GM18951 (cell line): ENCODE results near the gene TMEM190.

ENCODE experiments used
- POLR2A ChIP-seq: IDR thresholded peaks from 4 replicates; pipeline ENCODE4 v1.6.1; 2011; ENCODE audit warnings: mild to moderate bottlenecking; ENCODE audit not compliant: insufficient read length, insufficient read depth; ENCODE audit errors: extremely low read depth
- in situ Hi-C: fragments of 300-500 bp; cut with MboI; formaldehyde crosslinking; loops from one replicate; pipeline ENCODE4 v1.12.0; 2022; ENCODE audit warnings: low sequenced_read_pairs, mixed read lengths, inconsistent platforms; ENCODE audit not compliant: unreplicated experiment

Gene TMEM190

DNA sequence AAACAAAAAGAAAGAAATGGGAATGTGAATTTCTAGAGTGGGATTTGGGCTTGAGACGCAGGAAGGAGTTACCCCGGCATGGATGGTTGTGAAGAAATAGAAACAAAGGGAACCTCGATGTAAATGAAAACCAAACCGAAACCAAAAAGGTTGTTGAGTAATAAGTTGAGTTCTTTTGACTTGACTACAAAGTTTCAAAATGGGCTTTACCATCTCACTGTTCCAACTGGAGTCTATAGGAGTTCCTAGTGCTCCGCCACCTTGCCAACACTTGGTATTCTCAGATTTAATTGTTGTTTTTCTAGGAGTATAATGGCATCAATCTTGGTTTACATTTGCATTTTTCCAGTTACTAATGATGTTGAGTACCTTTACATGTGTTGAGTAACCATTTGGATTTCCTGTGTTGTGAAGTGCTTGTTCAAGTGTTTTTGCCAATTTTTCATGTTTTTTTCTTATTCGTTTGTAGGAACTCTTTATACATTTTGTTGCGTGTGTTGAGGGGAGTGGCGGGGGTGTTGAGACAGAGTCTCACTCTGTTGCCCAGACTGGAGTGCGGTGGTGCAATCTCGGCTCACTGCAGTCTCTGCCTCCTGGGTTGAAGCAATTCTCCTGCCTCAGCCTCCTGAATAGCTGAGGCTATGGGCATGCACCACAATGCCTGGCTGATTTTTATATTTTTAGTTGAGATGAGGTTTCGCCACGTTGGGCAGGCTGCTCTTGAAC, 21.7 kb downstream of the TMEM190 start:
- in situ Hi-C loops = no loop called here
- TF ChIP-seq POLR2A = no peak

DNA sequence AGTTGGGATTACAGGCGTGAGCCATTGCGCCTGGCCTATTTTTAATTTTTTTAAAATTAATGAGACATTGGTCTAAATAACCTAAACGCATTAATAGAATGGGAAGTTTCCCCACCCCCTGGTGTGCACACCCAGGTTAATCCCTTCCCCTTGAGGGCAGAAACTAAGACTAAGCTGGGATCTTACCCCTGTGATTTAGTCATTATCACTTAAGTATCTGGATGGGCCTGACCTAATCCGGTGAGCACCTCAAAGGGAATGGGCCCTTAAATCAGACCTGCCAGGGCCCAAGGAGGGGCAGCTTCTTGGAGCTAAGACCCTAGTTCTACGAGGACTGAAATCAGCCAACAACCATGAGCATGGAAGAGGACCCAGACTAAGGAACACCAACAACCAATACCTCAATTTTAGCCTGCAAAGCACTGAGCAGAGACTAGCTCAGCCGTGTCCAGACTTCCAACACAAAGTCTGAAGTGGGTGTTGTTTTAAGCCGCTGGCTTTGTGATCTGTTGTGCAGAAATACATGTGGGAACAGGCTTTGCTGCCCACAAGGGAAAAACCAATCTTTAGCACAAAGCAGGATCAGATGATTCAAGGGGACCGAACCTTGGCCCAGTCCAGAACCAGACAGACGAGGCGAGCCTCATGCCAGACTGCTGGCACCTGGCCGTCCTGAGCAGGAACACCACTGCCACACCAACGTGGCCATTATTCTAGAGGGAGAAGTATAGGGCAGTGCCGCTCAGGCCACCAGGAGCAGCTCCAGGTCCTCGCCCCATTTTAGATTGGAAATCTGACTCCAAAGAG, 23.9 kb downstream of the TMEM190 start:
- peak; percentile 4 for TF ChIP-seq POLR2A
- in situ Hi-C loops = loop anchor here (25.0 kb wide), 1 partner anchor 513 kb away; no protein-coding TSS in a partner anchor

DNA sequence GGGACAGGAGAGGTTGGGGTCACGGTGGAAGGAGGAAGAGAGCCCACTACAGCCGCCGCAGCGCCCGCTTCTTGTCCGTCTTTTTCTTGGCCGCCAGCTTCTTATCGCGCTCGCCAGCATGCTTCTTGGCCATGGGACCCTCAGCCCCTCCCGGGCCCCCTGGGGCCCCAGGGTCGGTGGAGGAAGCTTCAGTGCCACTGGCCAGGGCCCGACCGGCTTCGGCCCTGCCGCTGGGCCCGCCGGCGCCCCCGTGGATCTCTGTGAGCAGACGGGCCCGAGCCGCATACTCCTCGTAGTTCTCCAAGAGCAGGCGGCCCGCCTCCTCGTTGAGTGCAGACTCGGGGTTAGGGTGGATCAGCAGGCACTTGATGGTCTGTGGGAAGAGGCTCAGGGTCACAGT, 24.8 kb downstream of the TMEM190 start:
- in situ Hi-C loops = loop anchor here (25.0 kb wide), 1 partner anchor 514 kb away; no protein-coding TSS in a partner anchor

DNA sequence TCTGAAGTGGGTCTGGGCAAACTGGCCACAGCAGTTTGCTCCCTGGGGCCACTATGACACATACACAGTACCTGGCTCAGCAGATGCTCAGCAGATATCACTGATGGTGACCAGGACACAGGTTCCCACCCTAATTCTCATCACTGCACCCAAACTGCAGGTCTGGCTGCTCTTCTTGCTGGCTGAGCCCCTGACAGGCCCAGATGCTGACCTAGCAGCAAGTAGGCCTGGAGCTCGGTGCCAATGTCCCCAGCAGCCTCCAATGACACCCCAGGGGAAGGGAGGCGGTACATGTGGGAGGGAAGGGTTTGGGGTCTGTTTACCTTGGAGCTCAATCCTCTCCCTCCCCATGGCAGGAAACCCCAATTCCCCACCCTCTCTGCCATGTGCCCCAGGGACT, 25.9 kb downstream of the TMEM190 start:
- TF ChIP-seq POLR2A = no peak
- in situ Hi-C loops = loop anchor here (25.0 kb wide), 1 partner anchor 515 kb away; no protein-coding TSS in a partner anchor

DNA sequence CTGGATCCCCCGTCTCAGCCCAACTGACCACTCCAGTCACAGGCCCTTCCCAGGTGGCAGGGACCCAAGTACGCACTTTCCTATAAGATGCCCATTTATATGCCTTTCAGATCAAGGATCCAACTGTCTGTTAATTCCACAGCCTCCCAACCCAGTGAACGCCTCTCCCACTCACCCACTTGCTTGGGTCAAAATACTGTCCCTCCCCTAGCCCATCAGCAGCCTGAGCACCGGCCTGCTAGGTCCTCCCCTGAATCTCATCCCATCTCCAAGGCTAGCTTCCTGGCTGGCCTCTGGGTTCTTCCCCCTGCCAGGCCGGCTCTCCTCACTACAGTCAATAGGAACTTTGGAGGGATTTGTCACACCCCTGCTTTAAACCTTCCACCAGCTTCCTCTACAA, 29.0 kb downstream of the TMEM190 start:
- in situ Hi-C loops = loop anchor here (25.0 kb wide), 1 partner anchor 518 kb away; no protein-coding TSS in a partner anchor
- no peak for TF ChIP-seq POLR2A

DNA sequence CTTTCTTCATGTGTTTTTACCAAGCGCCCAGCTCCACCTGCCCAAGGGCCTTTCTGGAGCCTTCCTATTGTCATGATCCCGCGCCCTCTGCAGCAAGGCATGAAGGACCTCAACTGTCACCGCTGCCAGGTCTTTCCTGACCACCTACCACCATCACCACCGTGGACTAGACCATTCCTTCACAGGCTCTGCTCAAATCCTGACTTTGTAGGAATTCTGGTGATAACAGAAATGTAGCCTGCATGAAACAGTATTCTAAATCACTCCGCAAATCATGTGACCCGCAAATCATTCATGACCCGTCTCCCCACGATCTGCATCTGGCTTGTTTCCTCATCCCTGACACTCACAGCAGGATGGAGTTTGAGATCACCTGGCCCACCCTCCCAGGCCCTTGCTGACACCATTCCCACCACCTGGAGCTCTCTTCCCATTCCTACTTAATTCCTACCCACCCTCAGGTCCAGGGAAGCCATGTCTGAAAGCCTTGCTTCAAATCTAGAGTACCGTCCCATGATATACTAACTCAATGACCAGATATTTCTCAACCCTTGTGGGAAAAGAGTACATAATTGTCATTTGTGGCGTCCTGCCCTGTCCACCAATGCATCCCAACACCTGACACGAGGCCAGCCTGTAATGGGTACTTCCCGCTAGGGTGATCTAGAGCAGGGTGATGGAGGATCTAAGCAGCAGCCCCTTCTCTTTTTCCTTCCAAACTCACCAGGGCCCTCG, 29.6 kb downstream of the TMEM190 start:
- in situ Hi-C loops = loop anchor here (25.0 kb wide), 1 partner anchor 519 kb away; no protein-coding TSS in a partner anchor
- no peak for TF ChIP-seq POLR2A

GRCh38 chr19:55406826-55407549, 30.4 kb downstream of the TMEM190 start:
- TF ChIP-seq POLR2A = no peak
- in situ Hi-C loops = loop anchor here (25.0 kb wide), 1 partner anchor 520 kb away; no protein-coding TSS in a partner anchor

DNA sequence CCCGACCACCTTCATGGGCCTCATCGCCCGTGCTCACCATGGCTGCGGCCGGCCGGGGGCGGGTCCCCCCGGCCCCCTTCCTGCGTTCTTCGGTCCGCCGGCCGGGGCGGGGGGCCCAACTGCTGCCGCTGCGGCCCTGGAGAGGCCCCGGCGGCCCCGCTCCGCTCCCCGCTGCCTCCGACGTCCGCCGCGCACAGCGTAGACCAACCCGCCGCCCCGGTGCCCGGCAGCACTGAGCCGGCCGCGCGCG, 30.8 kb downstream of the TMEM190 start, which contains the start of gene UBE2S:
TSS of gene UBE2S (minus strand) at position 239 of the 250 bp plus-strand sequence. CDS start at position 40, 199 bp downstream.
- TF ChIP-seq POLR2A = peak; percentile 100
- in situ Hi-C loops = loop anchor here (25.0 kb wide), 1 partner anchor 520 kb away; no protein-coding TSS in a partner anchor

GRCh38 chr19:55407800-55408532, 31.3 kb downstream of the TMEM190 start:
- in situ Hi-C loops = loop anchor here (25.0 kb wide), 1 partner anchor 521 kb away; no protein-coding TSS in a partner anchor
- TF ChIP-seq POLR2A = peak; percentile 31

- TF ChIP-seq POLR2A = no peak
- in situ Hi-C loops = loop anchor here (25.0 kb wide), 1 partner anchor 521 kb away; no protein-coding TSS in a partner anchor
Measured at GRCh38 chr19:55408533-55408872, 31.9 kb downstream of the TMEM190 start.

DNA sequence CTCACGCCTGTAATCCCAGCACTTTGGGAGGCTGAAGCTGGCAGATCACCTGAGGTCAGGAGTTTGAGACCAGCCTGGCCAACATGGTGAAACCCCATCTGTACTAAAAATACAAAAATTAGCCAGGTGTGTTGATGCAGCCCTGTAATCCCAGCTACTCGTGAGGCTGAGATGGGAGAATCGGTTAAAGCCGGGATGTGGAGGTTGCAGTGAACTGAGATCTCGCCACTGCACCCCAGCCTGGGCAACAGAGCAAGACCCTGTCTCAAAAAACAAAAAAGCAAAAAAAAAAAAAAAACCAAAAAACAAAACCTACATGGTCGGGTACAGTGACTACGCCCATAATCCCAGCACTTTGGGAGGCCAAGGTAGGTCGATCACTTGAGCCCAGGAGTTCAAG, 32.6 kb downstream of the TMEM190 start:
- in situ Hi-C loops = loop anchor here (25.0 kb wide), 1 partner anchor 522 kb away; no protein-coding TSS in a partner anchor

- TF ChIP-seq POLR2A = no peak
- in situ Hi-C loops = loop anchor here (25.0 kb wide), 1 partner anchor 523 kb away; no protein-coding TSS in a partner anchor
Measured at GRCh38 chr19:55410168-55410567, 33.5 kb downstream of the TMEM190 start.
